ENCODE results near the gene EFNA4.

Gene EFNA4

GRCh38 chr1:155043793-155044192 is 19.7 kb upstream of the EFNA4 start:
- Histone ChIP-seq H3K4me2 (ENCODE audit: low read length) (no peak overlapping the region), H3K27ac (ENCODE audit: low read depth, low read length) (no peak overlapping the region), H3K9me2 (replicated peaks; ENCODE audit: control insufficient read depth, low read length) (no peaks in the 10 kb centered on the region), H3K27me3 (ENCODE audit: control insufficient read depth, low read length) (peaks cover 20% of the 10 kb centered on the region), H4K20me1 (ENCODE audit: control insufficient read depth, insufficient read depth, low read depth, low read length) (no peaks in the 10 kb centered on the region), H3F3A (ENCODE audit: control insufficient read depth, insufficient read depth) (no peaks in the 10 kb centered on the region), H3K79me2 (ENCODE audit: control insufficient read depth, low read length) (no peaks in the 10 kb centered on the region), H3K4me1 (ENCODE audit: control insufficient read depth, low read length) (peaks cover 3% of the 10 kb centered on the region), H3K4me3 (ENCODE audit: low read length) (no peak overlapping the region), H3K9me3 (ENCODE audit: control insufficient read depth, insufficient read depth, low read length) (no peaks in the 10 kb centered on the region), H3K36me3 (ENCODE audit: control insufficient read depth, low read length) (no peaks in the 10 kb centered on the region)
- TF ChIP-seq EZH2phosphoT487 (IDR thresholded peaks at IDR 0.05; ENCODE audit: borderline replicate concordance, low read length) (no peak), CTCF (IDR thresholded peaks at IDR 0.05; ENCODE audit: low read depth, low read length, poor library complexity, severe bottlenecking) (no peak)

GRCh38 chr1:155044365-155044764 is 19.2 kb upstream of the EFNA4 start:
- no peaks in the 10 kb centered on the region for H4K20me1 ChIP-seq (ENCODE audit: control insufficient read depth, insufficient read depth, low read depth, low read length)
- no peak overlapping the region for H3K27ac ChIP-seq (ENCODE audit: low read depth, low read length)
- no peak overlapping the region for H3K4me3 ChIP-seq (ENCODE audit: low read length)
- no peaks in the 10 kb centered on the region for H3F3A ChIP-seq (ENCODE audit: control insufficient read depth, insufficient read depth)
- no peaks in the 10 kb centered on the region for H3K36me3 ChIP-seq (ENCODE audit: control insufficient read depth, low read length)
- no peaks in the 10 kb centered on the region for H3K79me2 ChIP-seq (ENCODE audit: control insufficient read depth, low read length)
- H3K4me2 ChIP-seq (ENCODE audit: low read length): no peak overlapping the region
- H3K4me1 ChIP-seq (ENCODE audit: control insufficient read depth, low read length): peaks cover 3% of the 10 kb centered on the region
- H3K27me3 ChIP-seq (ENCODE audit: control insufficient read depth, low read length): peaks cover 17% of the 10 kb centered on the region
- no peaks in the 10 kb centered on the region for H3K9me2 ChIP-seq (replicated peaks; ENCODE audit: control insufficient read depth, low read length)
- H3K9me3 ChIP-seq (ENCODE audit: control insufficient read depth, insufficient read depth, low read length): no peaks in the 10 kb centered on the region
- TF ChIP-seq CTCF (IDR thresholded peaks at IDR 0.05; ENCODE audit: low read depth, low read length, poor library complexity, severe bottlenecking): no peak
- TF ChIP-seq EZH2phosphoT487 (IDR thresholded peaks at IDR 0.05; ENCODE audit: borderline replicate concordance, low read length): no peak

- H3K9me2 ChIP-seq (replicated peaks; ENCODE audit: control insufficient read depth, low read length): no peaks in the 10 kb centered on the region
- no peaks in the 10 kb centered on the region for H3K79me2 ChIP-seq (ENCODE audit: control insufficient read depth, low read length)
- no peaks in the 10 kb centered on the region for H3K36me3 ChIP-seq (ENCODE audit: control insufficient read depth, low read length)
- TF ChIP-seq CTCF (IDR thresholded peaks at IDR 0.05; ENCODE audit: low read depth, low read length, poor library complexity, severe bottlenecking): peak; percentile 84
- TF ChIP-seq EZH2phosphoT487 (IDR thresholded peaks at IDR 0.05; ENCODE audit: borderline replicate concordance, low read length): no peak
- H3K4me2 ChIP-seq (ENCODE audit: low read length): no peak overlapping the region
- H3K9me3 ChIP-seq (ENCODE audit: control insufficient read depth, insufficient read depth, low read length): no peaks in the 10 kb centered on the region
- 0 out of 2 replicates have a peak, but pooled peaks cover 3% of the 10 kb centered on the region for H3F3A ChIP-seq (ENCODE audit: control insufficient read depth, insufficient read depth)
- peaks cover 17% of the 10 kb centered on the region for H3K27me3 ChIP-seq (ENCODE audit: control insufficient read depth, low read length)
- H3K4me3 ChIP-seq (ENCODE audit: low read length): no peak overlapping the region
- no peak overlapping the region for H3K27ac ChIP-seq (ENCODE audit: low read depth, low read length)
- no peaks in the 10 kb centered on the region for H4K20me1 ChIP-seq (ENCODE audit: control insufficient read depth, insufficient read depth, low read depth, low read length)
- H3K4me1 ChIP-seq (ENCODE audit: control insufficient read depth, low read length): peaks cover 6% of the 10 kb centered on the region
Observed at GRCh38 chr1:155044812-155045657, 18.5 kb upstream of the EFNA4 start.
